Measurements from ENCODE around the gene BRINP3.

BRINP3 gene

GRCh38 chr1:190207733-190208132 lies 269.9 kb downstream of the BRINP3 start:
- DNase-seq (ENCODE audit: low read depth): no peak
- TF ChIP-seq POLR2A (IDR thresholded peaks at IDR 0.05; ENCODE audit: extremely low read depth, insufficient read length): no peak
- TF ChIP-seq MAX (IDR thresholded peaks at IDR 0.05; ENCODE audit: low read depth, low read length): no peak
- TF ChIP-seq CTCF (IDR thresholded peaks at IDR 0.05; ENCODE audit: low read depth, low read length): no peak
- no peak for TF ChIP-seq MYC (IDR thresholded peaks at IDR 0.05; ENCODE audit: low read depth, low read length)
- no peak overlapping the region for H3K4me3 ChIP-seq (ENCODE audit: low read depth, low read length)

- DNase-seq (ENCODE audit: low read depth): no peak
- H3K4me3 ChIP-seq (ENCODE audit: low read depth, low read length): no peak overlapping the region
- TF ChIP-seq MYC (IDR thresholded peaks at IDR 0.05; ENCODE audit: low read depth, low read length) (no peak), CTCF (IDR thresholded peaks at IDR 0.05; ENCODE audit: low read depth, low read length) (no peak), MAX (IDR thresholded peaks at IDR 0.05; ENCODE audit: low read depth, low read length) (no peak), POLR2A (IDR thresholded peaks at IDR 0.05; ENCODE audit: extremely low read depth, insufficient read length) (no peak)
Observed at GRCh38 chr1:190205713-190206112, 272.0 kb downstream of the BRINP3 start.

- TF ChIP-seq CTCF (IDR thresholded peaks at IDR 0.05; ENCODE audit: low read depth, low read length): no peak
- no peak for TF ChIP-seq MYC (IDR thresholded peaks at IDR 0.05; ENCODE audit: low read depth, low read length)
- no peak for TF ChIP-seq POLR2A (IDR thresholded peaks at IDR 0.05; ENCODE audit: extremely low read depth, insufficient read length)
- no peak for TF ChIP-seq MAX (IDR thresholded peaks at IDR 0.05; ENCODE audit: low read depth, low read length)
- no peak overlapping the region for H3K4me3 ChIP-seq (ENCODE audit: low read depth, low read length)
- no peak for DNase-seq (ENCODE audit: low read depth)
Observed at GRCh38 chr1:190196020-190196419, 281.6 kb downstream of the BRINP3 start.

- H3K4me3 ChIP-seq (ENCODE audit: low read depth, low read length): no peak overlapping the region
- DNase-seq (ENCODE audit: low read depth): no peak
- TF ChIP-seq MYC (IDR thresholded peaks at IDR 0.05; ENCODE audit: low read depth, low read length) (no peak), POLR2A (IDR thresholded peaks at IDR 0.05; ENCODE audit: extremely low read depth, insufficient read length) (no peak), MAX (IDR thresholded peaks at IDR 0.05; ENCODE audit: low read depth, low read length) (no peak), CTCF (IDR thresholded peaks at IDR 0.05; ENCODE audit: low read depth, low read length) (no peak)
Observed at GRCh38 chr1:190193508-190194115, 284.1 kb downstream of the BRINP3 start.

- DNase-seq (ENCODE audit: low read depth): no peak
- no peak overlapping the region for H3K4me3 ChIP-seq (ENCODE audit: low read depth, low read length)
- TF ChIP-seq CTCF (IDR thresholded peaks at IDR 0.05; ENCODE audit: low read depth, low read length) (no peak), MYC (IDR thresholded peaks at IDR 0.05; ENCODE audit: low read depth, low read length) (no peak), MAX (IDR thresholded peaks at IDR 0.05; ENCODE audit: low read depth, low read length) (no peak)
Observed at GRCh38 chr1:190192627-190193026, 285.0 kb downstream of the BRINP3 start.
